ENCODE measurements around the gene AK8. TPM values are rescaled to one million over a fixed set of nuclear protein-coding genes. Genes with fewer than 3 reads are reported as not detected.

AK8 gene
- total and polyA plus RNA-seq, 9 of the 15 experiments (the other 6 are each of a cell fraction or from before 2014, with no cell fraction given), result 0.06 to 0.37 TPM; not detected in 7

GRCh38 chr9:132864691-132865090 lies 13.4 kb downstream of the AK8 start:
- H2AFZ ChIP-seq (ENCODE audit: low read depth, low read length), result no peak overlapping the region
- under 1% methylated on average over 8 of the region's 8 CpGs for WGBS (ENCODE audit: insufficient coverage, low coverage, missing lambda C conversion rate)
- no peaks in the 10 kb centered on the region; the same call in 1 of the 2 replicates for H4K20me1 ChIP-seq (replicated peaks; ENCODE audit: control insufficient read depth, insufficient read depth, low read length)
- no peak overlapping the region for H3K27ac ChIP-seq (ENCODE audit: extremely low read depth, low read depth, low read length)
- no peak overlapping the region for H3K9ac ChIP-seq (ENCODE audit: insufficient read depth in 1 of 2, low read depth in 2 of 2, low read length in 2 of 2)
- DNase-seq (ENCODE audit: extremely low read depth in 1 of 4, low spot score in 3 of 4), result no peak
- H3K4me2 ChIP-seq (ENCODE audit: insufficient read depth, low read length), result no peak overlapping the region
- no peaks in the 10 kb centered on the region for H3K79me2 ChIP-seq (ENCODE audit: control insufficient read depth, insufficient read depth, low read length)
- no peaks in the 10 kb centered on the region for H3K9me3 ChIP-seq (replicated peaks; ENCODE audit: control insufficient read depth, insufficient read depth, low read depth, low read length)
- H3K4me3 ChIP-seq, result no peak overlapping the region
- no peak for FAIRE-seq
- no peaks in the 10 kb centered on the region for H3K9me1 ChIP-seq (ENCODE audit: control insufficient read depth, insufficient read depth, low read length)
- BruUV-seq (replicated peaks), result no TSS peak
- intact Hi-C loops (cut with micrococcal nuclease), result no loop called here
- H3K4me1 ChIP-seq (replicated peaks in 1 of 2; ENCODE audit: control insufficient read depth in 2 of 2, insufficient read depth in 2 of 2, low read length in 2 of 2), result peaks cover 0 to 3% of the 10 kb centered on the region in 2 experiments; a peak in 2 of 5 replicates
- ChIA-PET CTCF (ENCODE audit: low intra/inter-chr PET ratio) (no interaction called here), POLR2A (interaction anchor here (0.6 to 1.1 kb wide), 2 partner anchors 15 to 19 kb away, joined by 3 read pairs; no protein-coding TSS in a partner anchor)
- H3K36me3 ChIP-seq (ENCODE audit: control insufficient read depth, insufficient read depth, low read length), result no peaks in the 10 kb centered on the region
- peaks cover 34 to 77% of the 10 kb centered on the region in 2 experiments for H3K27me3 ChIP-seq (ENCODE audit: control insufficient read depth in 2 of 2, insufficient read depth in 2 of 2, low read length in 2 of 2)
- no peak for TF ChIP-seq MAX (CRISPR knock-in tag; IDR thresholded peaks at IDR 0.05)
- no peak for TF ChIP-seq KDM5B (IDR thresholded peaks at IDR 0.05; ENCODE audit: insufficient replicate concordance, low read depth, low read length)
- TF ChIP-seq ZBED1 (IDR thresholded peaks at IDR 0.05), result no peak
- TF ChIP-seq POU5F1 (IDR thresholded peaks at IDR 0.05; ENCODE audit: borderline replicate concordance, low read depth, low read length, partially characterized antibody), result no peak
- no peak for TF ChIP-seq GTF2B (IDR thresholded peaks at IDR 0.05; ENCODE audit: extremely low read depth, insufficient read length)
- no peak for TF ChIP-seq ZNF217 (CRISPR knock-in tag; IDR thresholded peaks at IDR 0.05)
- TF ChIP-seq TEAD1 (CRISPR knock-in tag; IDR thresholded peaks at IDR 0.05), result no peak
- TF ChIP-seq LARP7 (IDR thresholded peaks at IDR 0.05), result no peak
- TF ChIP-seq SNIP1 (IDR thresholded peaks at IDR 0.05; ENCODE audit: low read depth), result no peak
- no peak for TF ChIP-seq ESRRB (CRISPR knock-in tag; IDR thresholded peaks at IDR 0.05; ENCODE audit: borderline replicate concordance)
- no peak for TF ChIP-seq ZNF41 (CRISPR knock-in tag; conservative IDR thresholded peaks at IDR 0.05)
- no peak for TF ChIP-seq ZNF165 (CRISPR knock-in tag; IDR thresholded peaks at IDR 0.05; ENCODE audit: borderline replicate concordance)
- TF ChIP-seq ZNF121 (CRISPR knock-in tag; conservative IDR thresholded peaks at IDR 0.05), result no peak
- no peak for TF ChIP-seq HMGXB4 (CRISPR knock-in tag; IDR thresholded peaks at IDR 0.05)
- TF ChIP-seq CHD2 (IDR thresholded peaks at IDR 0.05; ENCODE audit: low read depth, low read length), result no peak
- no peak for TF ChIP-seq ARID2 (IDR thresholded peaks at IDR 0.05)
- no peak for TF ChIP-seq E2F3 (CRISPR knock-in tag; IDR thresholded peaks at IDR 0.05)
- no peak for TF ChIP-seq ZNF253 (CRISPR knock-in tag; conservative IDR thresholded peaks at IDR 0.05)
- TF ChIP-seq THRAP3 (IDR thresholded peaks at IDR 0.05; ENCODE audit: borderline replicate concordance), result no peak
- no peak for TF ChIP-seq E2F4 (CRISPR knock-in tag; IDR thresholded peaks at IDR 0.05; ENCODE audit: low read depth)
- ATAC-seq, result no peak
- in situ Hi-C loops (cut with MboI), result no loop called here

Data from K562 (cell line).